BE2C (cell line): ENCODE data around the gene PHLPP1.

Source experiments
- DNase-seq: peaks from one replicate; pipeline ENCODE4 v3.0.0-alpha.2; 2020
- H3K27me3 ChIP-seq: fragments of 250-450 bp; sonication (Bioruptor Pico); 2 replicates; pipeline ENCODE4 v1.5.1; 2020; ENCODE audit warnings: mild to moderate bottlenecking
- H3K36me3 ChIP-seq: fragments of 250-450 bp; sonication (Bioruptor Pico); 2 replicates; pipeline ENCODE4 v1.5.1; 2020; ENCODE audit warnings: mild to moderate bottlenecking
- H3K4me1 ChIP-seq: fragments of 250-450 bp; sonication (Bioruptor Pico); 2 replicates; pipeline ENCODE4 v1.5.1; 2020
- H3K4me3 ChIP-seq: 2 replicates; pipeline ENCODE4 v1.5.1; 2011; ENCODE audit warnings: low read depth, low read length
- H3K9me3 ChIP-seq: fragments of 250-450 bp; sonication (Bioruptor Pico); 2 replicates; pipeline ENCODE4 v1.5.1; 2020
- CTCF ChIP-seq: IDR thresholded peaks from 2 replicates; pipeline ENCODE4 v1.5.1; 2012; ENCODE audit warnings: mild to moderate bottlenecking, low read depth, low read length

The PHLPP1 gene

GRCh38 chr18:62987859-62988258, 272.5 kb downstream of the PHLPP1 start:
- no peak for TF ChIP-seq CTCF
- H3K9me3 ChIP-seq: no peaks in the 10 kb centered on the region
- H3K27me3 ChIP-seq: no peaks in the 10 kb centered on the region
- no peaks in the 10 kb centered on the region for H3K4me1 ChIP-seq
- H3K4me3 ChIP-seq: no peak overlapping the region
- DNase-seq: no peak
- no peaks in the 10 kb centered on the region for H3K36me3 ChIP-seq

GRCh38 chr18:62988471-62988870, 273.1 kb downstream of the PHLPP1 start:
- Histone ChIP-seq H3K4me1 (no peaks in the 10 kb centered on the region), H3K27me3 (no peaks in the 10 kb centered on the region), H3K9me3 (no peaks in the 10 kb centered on the region), H3K4me3 (no peak overlapping the region), H3K36me3 (no peaks in the 10 kb centered on the region)
- TF ChIP-seq CTCF: no peak
- DNase-seq: no peak

GRCh38 chr18:62989195-62989594, 273.9 kb downstream of the PHLPP1 start:
- no peak for TF ChIP-seq CTCF
- no peaks in the 10 kb centered on the region for H3K36me3 ChIP-seq
- H3K4me3 ChIP-seq: no peak overlapping the region
- no peaks in the 10 kb centered on the region for H3K9me3 ChIP-seq
- no peak for DNase-seq
- H3K4me1 ChIP-seq: no peaks in the 10 kb centered on the region
- H3K27me3 ChIP-seq: no peaks in the 10 kb centered on the region

GRCh38 chr18:62990653-62991052, 275.3 kb downstream of the PHLPP1 start:
- Histone ChIP-seq H3K4me3 (no peak overlapping the region), H3K36me3 (no peaks in the 10 kb centered on the region), H3K4me1 (no peaks in the 10 kb centered on the region), H3K9me3 (no peaks in the 10 kb centered on the region), H3K27me3 (no peaks in the 10 kb centered on the region)
- TF ChIP-seq CTCF: no peak
- DNase-seq: no peak

GRCh38 chr18:62991389-62991788, 276.0 kb downstream of the PHLPP1 start:
- Histone ChIP-seq H3K27me3 (no peaks in the 10 kb centered on the region), H3K4me3 (no peak overlapping the region), H3K4me1 (no peaks in the 10 kb centered on the region), H3K9me3 (no peaks in the 10 kb centered on the region), H3K36me3 (no peaks in the 10 kb centered on the region)
- TF ChIP-seq CTCF: no peak
- DNase-seq: no peak

GRCh38 chr18:62991959-62992358, 276.6 kb downstream of the PHLPP1 start:
- TF ChIP-seq CTCF: no peak
- no peaks in the 10 kb centered on the region for H3K36me3 ChIP-seq
- no peak overlapping the region for H3K4me3 ChIP-seq
- no peaks in the 10 kb centered on the region for H3K9me3 ChIP-seq
- no peaks in the 10 kb centered on the region for H3K27me3 ChIP-seq
- DNase-seq: no peak
- no peaks in the 10 kb centered on the region for H3K4me1 ChIP-seq
